Kidney tubule cell (primary cell): ENCODE results near the gene ABCD2.
A peak's percentile ranks its signal among the peaks of the same experiment; 100 is the strongest.
"Not testable (repeated sequence)": the region's sequence is repeated elsewhere in the genome, so short reads cannot be mapped to it uniquely, and the experiment has no call there.

Experiments used
- DNase-seq: peaks from one replicate; pipeline ENCODE4 v3.0.0-alpha.2; 2018; ENCODE audit warnings: low spot score

Gene ABCD2

GRCh38 chr12:39619660-39620433 is at the start of gene ABCD2:
Gene ABCD2, minus strand, starts transcription at chr12:39619803. Its CDS starts 188 bp downstream, at chr12:39619615.
- DNase-seq = peak; percentile 69

- DNase-seq = no peak
Observed at GRCh38 chr12:39660101-39660500, 40.5 kb upstream of the ABCD2 start.

- no peak for DNase-seq
Observed at GRCh38 chr12:39647383-39647782, 27.8 kb upstream of the ABCD2 start.

- no peak for DNase-seq
Observed at GRCh38 chr12:39646963-39647362, 27.4 kb upstream of the ABCD2 start.

GRCh38 chr12:39643052-39643451 is 23.4 kb upstream of the ABCD2 start:
- no peak for DNase-seq

- DNase-seq = no peak
Observed at GRCh38 chr12:39638840-39639239, 19.2 kb upstream of the ABCD2 start.

- no peak for DNase-seq
Observed at GRCh38 chr12:39638178-39638577, 18.6 kb upstream of the ABCD2 start.

GRCh38 chr12:39632670-39633069 is 13.1 kb upstream of the ABCD2 start:
- no peak for DNase-seq

GRCh38 chr12:39628836-39629235 is 9.2 kb upstream of the ABCD2 start:
- no peak for DNase-seq

- DNase-seq = no peak
Observed at GRCh38 chr12:39627914-39628313, 8.3 kb upstream of the ABCD2 start.

GRCh38 chr12:39626033-39626814 is 6.6 kb upstream of the ABCD2 start:
- DNase-seq = no peak

GRCh38 chr12:39623919-39624318 is 4.3 kb upstream of the ABCD2 start:
- DNase-seq = no peak

GRCh38 chr12:39623160-39623559 is 3.6 kb upstream of the ABCD2 start:
- not testable (repeated sequence) for DNase-seq

GRCh38 chr12:39622306-39622705 is 2.7 kb upstream of the ABCD2 start:
- DNase-seq = no peak

- DNase-seq = no peak
Observed at GRCh38 chr12:39621670-39622069, 2.1 kb upstream of the ABCD2 start.

- DNase-seq = peak; percentile 5
Observed at GRCh38 chr12:39620659-39621658, 1.4 kb upstream of the ABCD2 start.

GRCh38 chr12:39619316-39619659 is 315 bp downstream of the ABCD2 start:
- DNase-seq = no peak

GRCh38 chr12:39618701-39619100 is 902 bp downstream of the ABCD2 start:
- DNase-seq = no peak

- DNase-seq = no peak
Observed at GRCh38 chr12:39617887-39618286, 1.7 kb downstream of the ABCD2 start.

- no peak for DNase-seq
Observed at GRCh38 chr12:39616666-39617065, 2.9 kb downstream of the ABCD2 start.

GRCh38 chr12:39616251-39616650 is 3.4 kb downstream of the ABCD2 start:
- DNase-seq = no peak

- DNase-seq = no peak
Observed at GRCh38 chr12:39613525-39613924, 6.1 kb downstream of the ABCD2 start.
